Nephron progenitor cell (in vitro differentiated cells): ENCODE data around the gene TAPBPL.

ENCODE experiments used
- DNase-seq: peaks from one replicate; pipeline ENCODE4 v3.0.0; 2021
- H3K27ac Mint-ChIP-seq: 2 replicates; pipeline ENCODE4 v1.8.0; 2021; ENCODE audit warnings: mild to moderate bottlenecking, moderate library complexity, mixed read lengths
- H3K27me3 Mint-ChIP-seq: 2 replicates; pipeline ENCODE4 v1.8.0; 2021; ENCODE audit warnings: mild to moderate bottlenecking, low read depth, mixed read lengths; ENCODE audit not compliant: poor library complexity
- H3K36me3 Mint-ChIP-seq: 2 replicates; pipeline ENCODE4 v1.8.0; 2021; ENCODE audit warnings: low read depth, mixed read lengths
- H3K4me1 Mint-ChIP-seq: 2 replicates; pipeline ENCODE4 v1.8.0; 2021; ENCODE audit warnings: mixed read lengths
- H3K4me3 Mint-ChIP-seq: 2 replicates; pipeline ENCODE4 v1.8.0; 2021; ENCODE audit warnings: mild to moderate bottlenecking, moderate library complexity, mixed read lengths
- H3K9me3 Mint-ChIP-seq: 2 replicates; pipeline ENCODE4 v1.8.0; 2021; ENCODE audit warnings: mild to moderate bottlenecking, moderate library complexity, mixed read lengths
- TF ChIP-seq, protein P1 (sequence below): fragments of 200-600 bp; sonication (generic); IDR thresholded peaks from 2 replicates; pipeline ENCODE4 v1.5.0; 2021; ENCODE audit warnings: antibody characterized with exemption

Gene TAPBPL

DNA sequence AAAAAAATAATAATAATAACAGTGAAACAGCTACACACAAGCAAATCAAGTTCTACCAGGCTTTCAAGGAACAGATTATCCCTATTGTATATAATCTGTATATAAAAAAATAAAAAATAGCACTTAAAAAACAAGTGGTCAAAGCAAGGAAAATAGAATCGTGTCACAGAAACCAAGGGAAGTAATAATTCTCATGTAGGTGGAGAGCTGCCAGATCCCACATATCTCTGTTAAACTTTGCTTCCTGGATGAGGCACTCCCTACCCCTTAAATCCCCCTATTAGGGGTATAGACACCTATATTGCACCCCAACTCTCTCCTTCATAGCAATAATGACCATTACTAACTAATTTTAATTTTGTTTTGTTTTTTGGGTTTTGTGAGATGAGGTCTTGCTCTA is 11.5 kb upstream of the TAPBPL start:
- DNase-seq = no peak
- Mint-ChIP-seq H3K36me3 (no peaks in the 10 kb centered on the region), H3K27ac (no peak overlapping the region), H3K9me3 (no peaks in the 10 kb centered on the region), H3K4me3 (no peak overlapping the region), H3K27me3 (no peaks in the 10 kb centered on the region), H3K4me1 (peaks cover 22% of the 10 kb centered on the region)
- TF ChIP-seq, protein P1, sequence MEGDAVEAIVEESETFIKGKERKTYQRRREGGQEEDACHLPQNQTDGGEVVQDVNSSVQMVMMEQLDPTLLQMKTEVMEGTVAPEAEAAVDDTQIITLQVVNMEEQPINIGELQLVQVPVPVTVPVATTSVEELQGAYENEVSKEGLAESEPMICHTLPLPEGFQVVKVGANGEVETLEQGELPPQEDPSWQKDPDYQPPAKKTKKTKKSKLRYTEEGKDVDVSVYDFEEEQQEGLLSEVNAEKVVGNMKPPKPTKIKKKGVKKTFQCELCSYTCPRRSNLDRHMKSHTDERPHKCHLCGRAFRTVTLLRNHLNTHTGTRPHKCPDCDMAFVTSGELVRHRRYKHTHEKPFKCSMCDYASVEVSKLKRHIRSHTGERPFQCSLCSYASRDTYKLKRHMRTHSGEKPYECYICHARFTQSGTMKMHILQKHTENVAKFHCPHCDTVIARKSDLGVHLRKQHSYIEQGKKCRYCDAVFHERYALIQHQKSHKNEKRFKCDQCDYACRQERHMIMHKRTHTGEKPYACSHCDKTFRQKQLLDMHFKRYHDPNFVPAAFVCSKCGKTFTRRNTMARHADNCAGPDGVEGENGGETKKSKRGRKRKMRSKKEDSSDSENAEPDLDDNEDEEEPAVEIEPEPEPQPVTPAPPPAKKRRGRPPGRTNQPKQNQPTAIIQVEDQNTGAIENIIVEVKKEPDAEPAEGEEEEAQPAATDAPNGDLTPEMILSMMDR = no peak

DNA sequence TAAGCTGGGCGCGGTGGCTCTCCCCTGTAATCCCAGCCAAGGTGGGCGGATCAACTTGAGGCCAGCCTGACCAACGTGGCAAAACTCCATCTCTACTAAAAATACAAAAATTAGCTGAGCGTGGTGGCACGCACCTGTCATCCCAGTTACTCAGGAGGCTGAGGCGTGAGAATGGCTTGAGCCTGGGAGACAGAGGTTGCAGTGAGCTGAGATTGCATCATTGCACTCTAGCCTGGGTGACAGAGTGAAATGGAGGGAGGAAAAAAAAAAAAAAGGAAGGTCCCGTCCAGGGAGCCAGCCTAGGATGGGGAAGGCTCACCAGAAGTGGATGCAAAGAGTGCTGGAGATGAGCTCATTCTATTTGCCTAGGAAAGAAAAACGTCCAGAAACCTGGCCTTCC is 9.0 kb upstream of the TAPBPL start:
- Mint-ChIP-seq H3K4me3 (no peak overlapping the region), H3K4me1 (peaks cover 45% of the 10 kb centered on the region), H3K36me3 (peaks cover 3% of the 10 kb centered on the region), H3K9me3 (no peaks in the 10 kb centered on the region), H3K27ac (no peak overlapping the region), H3K27me3 (no peaks in the 10 kb centered on the region)
- TF ChIP-seq, protein P1 = no peak
- no peak for DNase-seq

DNA sequence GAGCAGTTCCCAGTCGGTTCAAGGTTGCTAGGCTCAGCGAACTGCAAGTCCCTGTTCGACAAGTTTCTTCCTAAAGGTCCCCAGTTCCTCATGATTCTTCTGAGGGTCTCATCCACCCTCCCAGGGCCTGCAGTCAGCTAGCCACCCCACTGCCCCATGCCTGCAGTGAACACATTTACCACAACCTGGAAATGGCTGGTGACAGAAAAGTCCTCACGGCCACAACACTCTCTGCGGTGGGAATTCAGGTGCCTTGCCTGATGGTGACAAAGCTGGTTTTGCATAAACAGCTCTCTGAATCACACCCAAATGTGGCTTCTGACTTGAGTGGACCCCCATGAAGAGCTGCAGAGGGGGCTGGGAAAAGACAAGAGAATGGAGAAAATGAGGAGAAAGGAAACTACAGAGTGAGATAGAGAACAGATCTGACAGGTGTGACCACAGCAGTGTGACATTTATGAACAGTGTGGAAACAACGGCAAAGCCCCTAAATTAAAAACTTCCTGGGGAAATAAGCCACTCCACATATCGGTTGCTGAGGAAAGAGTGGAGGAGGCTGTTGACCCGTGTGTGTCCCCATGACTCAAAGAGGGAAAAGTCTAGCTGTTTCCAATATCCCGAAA is 8.4 kb upstream of the TAPBPL start:
- Mint-ChIP-seq H3K36me3 (peaks cover 8% of the 10 kb centered on the region), H3K4me1 (peaks cover 50% of the 10 kb centered on the region), H3K27me3 (no peaks in the 10 kb centered on the region), H3K9me3 (no peaks in the 10 kb centered on the region), H3K27ac (no peak overlapping the region), H3K4me3 (no peak overlapping the region)
- TF ChIP-seq, protein P1 = no peak
- no peak for DNase-seq

DNA sequence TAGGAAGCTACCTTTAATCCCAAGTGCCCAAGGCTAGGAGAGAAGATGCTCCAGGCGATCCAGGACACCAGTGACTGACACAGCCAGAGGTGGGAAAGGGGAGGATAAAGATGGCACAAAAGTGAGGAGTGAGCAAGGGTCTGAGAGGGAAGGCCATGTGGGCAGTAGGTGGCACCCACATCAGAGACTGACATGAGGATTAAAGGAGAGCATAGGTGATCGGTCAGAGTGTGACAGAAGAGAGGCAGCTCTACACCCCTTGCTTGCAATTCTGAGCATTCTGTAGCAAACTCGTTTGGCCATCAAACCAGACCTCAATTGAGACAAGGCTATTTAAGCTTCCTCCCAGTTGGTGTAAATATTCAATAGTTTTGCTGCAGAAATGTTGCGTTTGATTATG is 7.8 kb upstream of the TAPBPL start:
- Mint-ChIP-seq H3K4me1 (peaks cover 48% of the 10 kb centered on the region), H3K9me3 (no peaks in the 10 kb centered on the region), H3K4me3 (no peak overlapping the region), H3K27me3 (no peaks in the 10 kb centered on the region), H3K27ac (no peak overlapping the region), H3K36me3 (peaks cover 8% of the 10 kb centered on the region)
- TF ChIP-seq, protein P1 = no peak
- DNase-seq = no peak

DNA sequence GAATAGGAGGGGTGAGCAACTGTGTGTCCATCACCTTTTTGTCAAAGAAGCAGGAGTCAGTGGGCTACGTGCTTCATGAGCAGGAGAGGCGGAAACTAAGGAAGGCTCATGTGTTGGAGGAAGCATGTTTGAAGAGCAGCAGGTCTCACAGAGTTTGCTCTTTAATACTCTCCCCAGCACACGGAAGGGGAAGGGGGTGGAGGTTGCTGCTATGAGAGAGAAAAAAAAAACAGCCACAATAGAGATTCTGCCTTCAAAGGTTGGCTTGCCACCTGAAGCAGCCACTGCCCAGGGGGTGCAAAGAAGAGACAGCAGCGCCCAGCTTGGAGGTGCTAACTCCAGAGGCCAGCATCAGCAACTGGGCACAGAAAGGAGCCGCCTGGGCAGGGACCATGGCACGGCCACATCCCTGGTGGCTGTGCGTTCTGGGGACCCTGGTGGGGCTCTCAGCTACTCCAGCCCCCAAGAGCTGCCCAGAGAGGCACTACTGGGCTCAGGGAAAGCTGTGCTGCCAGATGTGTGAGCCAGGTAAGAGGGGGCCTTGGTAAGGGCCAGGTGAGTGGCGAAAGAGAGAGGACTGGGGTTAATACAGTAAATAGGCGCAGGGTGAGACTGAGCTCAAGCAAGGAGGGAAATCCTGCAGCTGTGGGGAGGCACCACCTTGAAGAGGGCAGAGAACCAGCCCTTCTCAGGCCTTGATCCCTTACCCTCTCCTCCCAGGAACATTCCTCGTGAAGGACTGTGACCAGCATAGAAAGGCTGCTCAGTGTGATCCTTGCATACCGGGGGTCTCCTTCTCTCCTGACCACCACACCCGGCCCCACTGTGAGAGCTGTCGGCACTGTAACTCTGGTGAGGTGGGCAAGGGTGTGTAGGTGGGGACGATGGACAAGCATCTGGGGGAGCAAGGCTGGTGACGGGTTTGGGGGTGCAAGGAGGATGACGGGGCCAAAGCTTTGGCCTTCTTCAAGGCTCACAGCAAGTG is 6.8 kb upstream of the TAPBPL start, which contains the start of gene CD27:
CD27 (plus strand) TSS at position 252 of the 985 bp plus-strand sequence; CDS start at position 393, 141 bp downstream.
- H3K27me3 Mint-ChIP-seq = no peaks in the 10 kb centered on the region

More for the DNA sequence above, 6.8 kb upstream of the TAPBPL start, which contains the start of gene CD27:
- H3K9me3 Mint-ChIP-seq = no peaks in the 10 kb centered on the region
- TF ChIP-seq, protein P1 = no peak
- peaks cover 8% of the 10 kb centered on the region for H3K36me3 Mint-ChIP-seq
- no peak within 1 kb of the TSS for H3K4me3 Mint-ChIP-seq
- H3K27ac Mint-ChIP-seq = no peak within 1 kb of the TSS
- DNase-seq = no peak
- peaks cover 44% of the 10 kb centered on the region for H3K4me1 Mint-ChIP-seq
